Transverse colon (tissue), 4 donors: ENCODE measurements around the gene ACKR4. TPM values are rescaled to one million over a fixed set of nuclear protein-coding genes. Genes with fewer than 3 reads are reported as not detected.

Experiments used
- DNase-seq: peaks from one replicate; pipeline ENCODE4 v3.0.0-alpha.2; 2019
- H3K27ac ChIP-seq, 4 donors: fragments of 200-600 bp; sonication (generic); 2 replicates each; pipeline ENCODE4 v1.5.1; 2016 to 2018; ENCODE audit warnings: inconsistent platforms in 4 of 4
- H3K27me3 ChIP-seq: fragments of 200-600 bp; sonication (generic); 2 replicates; pipeline ENCODE4 v1.5.1; 2017; ENCODE audit warnings: inconsistent platforms
- H3K36me3 ChIP-seq, 4 donors: fragments of 200-600 bp; sonication (generic); 2 replicates each; pipeline ENCODE4 v1.5.1; 2017 to 2019; ENCODE audit warnings: inconsistent platforms in 4 of 4
- H3K4me1 ChIP-seq, 4 donors: fragments of 200-600 bp; sonication (generic); 2 replicates each; pipeline ENCODE4 v1.5.1; 2017 to 2020; ENCODE audit warnings: inconsistent platforms in 4 of 4
- H3K4me3 ChIP-seq, 4 donors: fragments of 200-600 bp; sonication (generic); 1 replicate in 1 of 4; 2 replicates in 3 of 4; pipeline versions ENCODE4 v1.5.1 to v1.6.1; 2017 to 2019; ENCODE audit warnings: inconsistent platforms in 4 of 4
- H3K9me3 ChIP-seq, 2 donors: fragments of 200-600 bp; sonication (generic); 2 replicates each; pipeline ENCODE4 v1.5.1; 2017 to 2019; ENCODE audit warnings: inconsistent platforms in 2 of 2
- CTCF ChIP-seq, 5 experiments: fragments of 200-600 bp in 3 of 5; fragments of 450-650 bp in 2 of 5; sonication (generic) in 3 of 5; IDR thresholded peaks; 1 replicate in 2 of 5; 2 replicates in 3 of 5; pipeline ENCODE4 v1.5.1; 2016 to 2017; ENCODE audit warnings: antibody characterized with exemption in 5 of 5, inconsistent platforms in 3 of 5, mild to moderate bottlenecking in 2 of 5, moderate library complexity in 1 of 5
- EP300 ChIP-seq: sonication (generic); formaldehyde crosslinking; IDR thresholded peaks from one replicate; pipeline ENCODE4 v1.6.1; 2017; ENCODE audit warnings: antibody characterized with exemption, low read depth
- POLR2A ChIP-seq: fragments of 450-650 bp; IDR thresholded peaks from one replicate; pipeline ENCODE4 v1.6.1; 2016; ENCODE audit warnings: antibody characterized with exemption, mild to moderate bottlenecking, moderate library complexity
- POLR2AphosphoS5 ChIP-seq, 3 donors: sonication (generic); formaldehyde crosslinking; IDR thresholded peaks; one replicate each; pipeline ENCODE4 v1.6.1; 2016; ENCODE audit warnings: antibody characterized with exemption in 3 of 3
- WGBS, 2 donors: methylation state at CpG; one replicate each; pipeline ENCODE4 v1.1.5; 2018; ENCODE audit warnings: low coverage in 1 of 2; 5-methylcytosine and 5-hydroxymethylcytosine counted together
- in situ Hi-C, 4 donors: fragments of 200-750 bp; cut with MboI; loops; one replicate each; pipeline versions ENCODE4 v1.15.0 to v1.15.1; 2017; ENCODE audit warnings: low sequenced_read_pairs in 3 of 4, low pct_ligation_motif_present in 1 of 4, low pct_unique_long_range_greater_than_20kb in 1 of 4
- intact Hi-C: fragments of 100-400 bp; cut with DNase I; formaldehyde crosslinking; loops from one replicate; pipeline ENCODE4 v1.15.1; 2023; ENCODE audit warnings: low total_unique reads
- total RNA-seq, 4 donors: library from RNA; depleted of rRNA; stranded (reverse); fragments of >200 nt; gene quantifications; one replicate each; pipeline ENCODE4 v1.1.0, GENCODE V29; 2016

The ACKR4 gene
- total RNA-seq, 4 donors from 2014 or later = 0.95 to 1.4 TPM; not detected in 2

- in situ Hi-C loops (no loop called here), intact Hi-C loops (no loop called here)
- DNase-seq = no peak
- H3K27ac ChIP-seq = no peak overlapping the region
- H3K36me3 ChIP-seq = peaks cover 0 to 15% (median 4%) of the 10 kb centered on the region in 4 donors
- 100% methylated on average over 1 of the region's 1 CpG; no CpG with 5 or more reads in 1 of the 2 donors for WGBS, 2 donors
- no peaks in the 10 kb centered on the region for H3K9me3 ChIP-seq
- TF ChIP-seq EP300 = no peak
- H3K27me3 ChIP-seq = no peaks in the 10 kb centered on the region
- H3K4me3 ChIP-seq = no peak overlapping the region
- no peaks in the 10 kb centered on the region for H3K4me1 ChIP-seq
These were observed 26.6 kb downstream of the ACKR4 start for GRCh38 chr3:132623646-132624045.

- in situ Hi-C loops (loop anchor here in 2 of 4 donors (25.0 kb wide), 1 partner anchor 262 kb away; no protein-coding TSS in a partner anchor), intact Hi-C loops (no loop called here)
- Histone ChIP-seq H3K27me3 (no peaks in the 10 kb centered on the region), H3K9me3 (no peaks in the 10 kb centered on the region), H3K27ac (no peak overlapping the region), H3K4me1 (no peaks in the 10 kb centered on the region), H3K36me3 (peaks cover 0 to 15% (median 4%) of the 10 kb centered on the region in 4 donors), H3K4me3 (no peak overlapping the region)
- 93 to 95% methylated on average over 4 to 7 of the region's 7 CpGs for WGBS, 2 donors
- no peak for DNase-seq
- no peak for TF ChIP-seq POLR2AphosphoS5 (IDR thresholded peaks at IDR 0.05)
- no peak for TF ChIP-seq CTCF (IDR thresholded peaks at IDR 0.05)
- TF ChIP-seq POLR2A = no peak
- TF ChIP-seq EP300 = no peak
These were observed 27.7 kb downstream of the ACKR4 start for GRCh38 chr3:132624790-132625189.

GRCh38 chr3:132625613-132626012, 28.5 kb downstream of the ACKR4 start:
- Histone ChIP-seq H3K36me3 (peaks cover 0 to 15% (median 4%) of the 10 kb centered on the region in 4 donors), H3K27me3 (no peaks in the 10 kb centered on the region), H3K4me3 (no peak overlapping the region), H3K4me1 (no peaks in the 10 kb centered on the region), H3K27ac (no peak overlapping the region), H3K9me3 (no peaks in the 10 kb centered on the region)
- in situ Hi-C loops = loop anchor here in 2 of 4 donors (25.0 kb wide), 1 partner anchor 263 kb away; no protein-coding TSS in a partner anchor
- no peak for DNase-seq
- intact Hi-C loops = no loop called here
- WGBS, 2 donors = 83 to 88% methylated on average over 1 of the region's 1 CpG
- TF ChIP-seq POLR2AphosphoS5 (IDR thresholded peaks at IDR 0.05) (no peak), POLR2A (no peak), EP300 (no peak), CTCF (IDR thresholded peaks at IDR 0.05) (no peak)

GRCh38 chr3:132626955-132627354, 29.9 kb downstream of the ACKR4 start:
- Histone ChIP-seq H3K4me1 (no peaks in the 10 kb centered on the region), H3K27ac (no peak overlapping the region), H3K36me3 (peaks cover 0 to 15% (median 4%) of the 10 kb centered on the region in 4 donors), H3K9me3 (no peaks in the 10 kb centered on the region), H3K4me3 (no peak overlapping the region), H3K27me3 (no peaks in the 10 kb centered on the region)
- in situ Hi-C loops (loop anchor here in 2 of 4 donors (25.0 kb wide), 1 partner anchor 265 kb away; no protein-coding TSS in a partner anchor), intact Hi-C loops (no loop called here)
- TF ChIP-seq EP300 (no peak), POLR2AphosphoS5 (IDR thresholded peaks at IDR 0.05) (no peak), POLR2A (no peak), CTCF (IDR thresholded peaks at IDR 0.05) (no peak)
- no peak for DNase-seq
- 95 to 100% methylated on average over 6 of the region's 6 CpGs for WGBS, 2 donors

- intact Hi-C loops (no loop called here), in situ Hi-C loops (loop anchor here in 2 of 4 donors (25.0 kb wide), 1 partner anchor 266 kb away; no protein-coding TSS in a partner anchor)
- Histone ChIP-seq H3K4me3 (no peak overlapping the region), H3K4me1 (no peaks in the 10 kb centered on the region), H3K27me3 (no peaks in the 10 kb centered on the region), H3K27ac (no peak overlapping the region), H3K9me3 (no peaks in the 10 kb centered on the region), H3K36me3 (peaks cover 0 to 15% (median 4%) of the 10 kb centered on the region in 4 donors)
- 64 to 88% methylated on average over 2 of the region's 2 CpGs for WGBS, 2 donors
- no peak for DNase-seq
- TF ChIP-seq POLR2AphosphoS5 (IDR thresholded peaks at IDR 0.05) (no peak), EP300 (no peak)
These were observed 31.1 kb downstream of the ACKR4 start for GRCh38 chr3:132628157-132628556.
